Hindlimb muscle (tissue), 1 donor: ENCODE measurements around the gene TRABD2B. TPM values are rescaled to one million over a fixed set of nuclear protein-coding genes. Genes with fewer than 3 reads are reported as not detected.
A peak's percentile ranks its signal among the peaks of the same experiment; 100 is the strongest.

ENCODE experiments used
- DNase-seq: peaks from one replicate; pipeline ENCODE4 v3.0.0-alpha.2; 2013
- polyA plus RNA-seq: library from polyadenylated mRNA; unstranded; fragments of 120-200 nt; gene quantifications from one replicate; pipeline ENCODE4 v1.2.1, GENCODE V29; 2013; ENCODE audit not compliant: insufficient read length

TRABD2B gene
- polyA plus RNA-seq, 1 donor, result 5.5 TPM

DNA sequence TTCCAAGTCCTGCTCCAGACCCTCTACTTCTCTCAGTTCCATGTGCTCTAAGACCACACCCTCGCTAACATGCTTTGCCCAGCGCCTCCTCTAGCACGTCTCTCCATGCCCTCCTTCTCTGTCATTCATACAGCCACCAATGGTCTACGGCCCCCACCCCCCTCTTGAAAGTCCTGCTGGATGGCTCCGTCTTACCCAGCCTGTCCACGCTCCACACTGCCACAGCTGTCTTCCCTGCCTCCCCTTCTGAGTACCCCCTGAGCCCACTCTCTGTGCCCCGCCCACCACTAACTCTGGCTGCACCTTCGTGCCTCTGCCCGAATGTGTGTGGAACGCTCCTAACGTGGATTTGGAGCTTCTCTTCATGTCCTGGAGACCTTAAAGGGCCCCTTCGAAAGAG lies 244.6 kb downstream of the TRABD2B start:
- DNase-seq, result no peak

GRCh38 chr1:47751996-47752451 lies 245.2 kb downstream of the TRABD2B start:
- DNase-seq, result peak; percentile 26

- DNase-seq, result no peak
These were observed 246.0 kb downstream of the TRABD2B start for GRCh38 chr1:47751193-47751592.

GRCh38 chr1:47745715-47746609 lies 251.2 kb downstream of the TRABD2B start:
- no peak for DNase-seq

DNA sequence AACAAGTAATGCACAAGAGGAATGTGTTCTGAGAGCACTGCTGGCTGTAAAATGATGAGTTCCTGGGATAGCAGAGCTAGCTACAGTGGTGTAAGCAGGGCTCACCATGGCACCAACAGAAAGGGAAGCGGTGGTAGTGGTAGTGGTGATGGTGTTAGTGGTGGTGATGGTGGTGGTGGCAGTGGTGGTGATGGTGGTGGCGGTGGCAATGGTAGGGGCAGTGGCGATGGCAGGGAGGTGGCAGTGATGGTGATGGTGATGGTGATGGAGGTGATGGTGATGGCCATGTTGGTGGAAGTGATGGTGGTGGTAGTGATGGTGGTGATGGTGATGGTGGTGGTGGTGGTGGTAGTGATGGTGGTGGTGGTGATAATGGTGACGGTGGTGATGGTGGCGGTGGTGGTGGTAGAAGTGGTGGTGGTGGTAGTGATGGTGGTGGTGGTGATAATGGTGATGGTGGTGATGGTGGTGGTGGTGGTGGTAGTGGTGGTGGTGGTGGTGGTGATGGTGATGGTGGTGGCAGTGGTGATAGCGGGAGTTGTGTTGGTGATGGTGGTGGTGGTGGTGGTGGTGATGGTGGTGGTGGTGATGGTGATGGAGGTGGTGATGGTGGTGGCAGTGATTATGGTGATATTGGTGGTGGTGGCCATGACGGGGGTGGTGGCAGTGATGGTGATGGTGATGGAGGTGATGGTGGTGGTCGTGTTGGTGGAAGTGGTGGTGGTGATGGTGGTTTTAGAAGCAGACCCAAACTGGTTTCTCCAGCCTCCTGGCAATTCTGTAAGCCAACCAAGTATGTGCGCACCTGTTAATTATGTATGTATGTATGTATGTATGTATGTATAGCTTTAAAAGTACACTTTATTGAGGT lies 254.1 kb downstream of the TRABD2B start:
- no peak for DNase-seq

- peak; percentile 79 for DNase-seq
These were observed 258.5 kb downstream of the TRABD2B start for GRCh38 chr1:47738560-47739182.

GRCh38 chr1:47732489-47732888 lies 264.7 kb downstream of the TRABD2B start:
- DNase-seq, result no peak

- DNase-seq, result no peak
These were observed 265.5 kb downstream of the TRABD2B start for GRCh38 chr1:47731730-47732129.

DNA sequence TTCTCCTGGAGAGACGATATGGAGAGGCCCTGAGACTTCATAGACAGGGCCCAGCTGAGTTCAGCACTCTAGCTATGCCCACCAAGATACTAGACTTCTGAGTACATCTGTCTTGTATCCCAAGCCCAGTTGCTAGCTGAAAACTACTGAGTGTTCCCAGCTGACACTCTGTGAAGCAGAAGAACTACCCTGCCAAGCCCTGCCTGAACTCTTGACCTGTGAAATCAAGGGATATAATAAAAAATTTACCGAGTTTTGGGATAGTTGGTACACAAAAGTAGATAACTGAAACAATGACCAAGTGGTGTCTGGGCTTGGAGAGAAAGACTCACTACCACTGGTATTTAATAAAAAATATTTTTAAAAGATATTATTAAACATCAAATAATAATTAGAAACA lies 267.5 kb downstream of the TRABD2B start:
- no peak for DNase-seq

- no peak for DNase-seq
These were observed 269.5 kb downstream of the TRABD2B start for GRCh38 chr1:47727697-47728085.

- no peak for DNase-seq
These were observed 270.0 kb downstream of the TRABD2B start for GRCh38 chr1:47727051-47727696.

GRCh38 chr1:47725992-47726855 lies 271.0 kb downstream of the TRABD2B start:
- DNase-seq, result peak; percentile 72

GRCh38 chr1:47725511-47725991 lies 271.6 kb downstream of the TRABD2B start:
- no peak for DNase-seq

DNA sequence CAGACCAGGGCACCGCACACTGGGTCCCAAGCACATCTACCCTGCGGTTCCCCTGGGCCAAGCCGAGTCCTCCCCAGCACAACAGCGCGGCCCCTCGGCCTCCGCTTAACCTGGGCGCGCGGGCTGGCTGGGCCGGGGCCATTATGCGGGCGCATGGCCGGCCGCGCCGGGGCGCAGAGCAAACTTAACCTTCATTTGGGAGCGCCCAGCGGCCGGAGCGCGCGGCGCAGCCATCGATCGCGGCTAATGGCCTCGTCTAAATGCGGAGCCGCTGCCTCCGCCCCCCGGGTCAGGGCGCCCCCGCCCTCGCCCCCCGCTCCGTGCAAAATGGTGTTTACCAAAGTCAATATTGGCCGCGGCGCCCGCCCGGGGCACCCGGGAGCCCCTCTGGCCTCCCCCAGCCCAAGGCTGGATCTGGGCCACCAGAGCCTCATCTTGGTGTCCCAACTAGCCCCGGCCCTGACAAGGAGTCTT lies 272.1 kb downstream of the TRABD2B start:
- no peak for DNase-seq

- no peak for DNase-seq
These were observed 272.7 kb downstream of the TRABD2B start for GRCh38 chr1:47724432-47724999.

DNA sequence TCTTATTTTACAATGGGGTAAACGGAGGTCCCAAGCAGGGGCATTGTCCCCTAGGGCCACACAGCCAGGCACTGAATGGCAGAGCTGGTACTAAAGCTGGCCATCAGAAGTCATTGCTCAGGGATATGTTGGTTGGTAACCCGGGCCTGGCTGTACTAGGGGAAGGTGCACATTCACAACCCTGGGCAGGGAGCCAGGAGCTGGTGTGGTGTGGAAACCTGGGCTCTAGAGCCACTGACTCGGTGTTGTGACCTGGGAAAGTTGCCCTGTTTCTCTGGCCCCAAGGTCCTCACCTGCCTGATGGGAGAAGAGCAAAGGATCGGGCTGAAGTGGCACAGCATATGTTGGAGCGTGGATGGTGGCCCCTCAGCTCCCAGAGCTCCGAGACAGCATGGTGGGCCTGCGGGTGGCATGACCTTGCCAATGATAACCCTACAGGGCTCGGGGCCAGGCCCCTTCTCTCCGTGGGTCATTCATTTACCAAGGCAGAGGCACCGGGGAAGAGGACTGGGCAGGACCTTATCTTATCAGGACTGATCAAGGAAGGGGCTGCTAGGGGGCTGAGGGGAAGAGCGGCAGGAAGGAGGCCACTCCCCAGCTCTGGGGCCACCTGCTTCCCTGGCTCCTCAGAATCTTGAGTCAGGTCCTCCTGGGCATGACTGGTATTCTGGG lies 274.1 kb downstream of the TRABD2B start:
- DNase-seq, result no peak

GRCh38 chr1:47722101-47722500 lies 275.1 kb downstream of the TRABD2B start:
- DNase-seq, result no peak

- no peak for DNase-seq
These were observed 277.1 kb downstream of the TRABD2B start for GRCh38 chr1:47720111-47720510.

- no peak for DNase-seq
These were observed 279.8 kb downstream of the TRABD2B start for GRCh38 chr1:47717341-47717740.
